ENCODE results near the gene MRFAP1L1. TPM values are rescaled to one million over a fixed set of nuclear protein-coding genes. Genes with fewer than 3 reads are reported as not detected.

MRFAP1L1 gene
- total and polyA plus RNA-seq, 9 of the 15 experiments (the other 6 are each of a cell fraction or from before 2014, with no cell fraction given) = 37.6 to 111 (median 83.8) TPM

GRCh38 chr4:6701371-6701770, 8.3 kb downstream of the MRFAP1L1 start:
- intact Hi-C loops (cut with micrococcal nuclease) = no loop called here
- in situ Hi-C loops (cut with MboI) = no loop called here
- Histone ChIP-seq H3K27me3 (ENCODE audit: control insufficient read depth in 2 of 2, insufficient read depth in 2 of 2, low read length in 2 of 2) (no peaks in the 10 kb centered on the region), H3K4me1 (replicated peaks in 1 of 2; ENCODE audit: control insufficient read depth in 2 of 2, insufficient read depth in 2 of 2, low read length in 2 of 2) (peaks cover 5 to 19% of the 10 kb centered on the region in 2 experiments; a peak in 4 of 5 replicates), H3K4me2 (ENCODE audit: insufficient read depth, low read length) (no peak overlapping the region), H3K79me2 (ENCODE audit: control insufficient read depth, insufficient read depth, low read length) (peaks cover 28% of the 10 kb centered on the region), H3K27ac (ENCODE audit: extremely low read depth, low read depth, low read length) (no peak overlapping the region), H3K4me3 (no peak overlapping the region), H3K36me3 (ENCODE audit: control insufficient read depth, insufficient read depth, low read length) (peaks cover 31% of the 10 kb centered on the region), H3K9me3 (replicated peaks; ENCODE audit: control insufficient read depth, insufficient read depth, low read depth, low read length) (no peaks in the 10 kb centered on the region), H3K9ac (ENCODE audit: insufficient read depth in 1 of 2, low read depth in 2 of 2, low read length in 2 of 2) (no peak overlapping the region), H2AFZ (ENCODE audit: low read depth, low read length) (no peak overlapping the region), H3K9me1 (ENCODE audit: control insufficient read depth, insufficient read depth, low read length) (no peaks in the 10 kb centered on the region), H4K20me1 (replicated peaks; ENCODE audit: control insufficient read depth, insufficient read depth, low read length) (no peaks in the 10 kb centered on the region)
- ChIA-PET POLR2A (interaction anchor here (0.6 to 1.1 kb wide), 3 partner anchors 23 to 411 kb away, joined by 3 read pairs; no protein-coding TSS in a partner anchor), CTCF (ENCODE audit: low intra/inter-chr PET ratio) (no interaction called here)
- peak; percentile 38 to 66 (median 56) for DNase-seq (ENCODE audit: extremely low read depth in 1 of 4, low spot score in 3 of 4)
- BruUV-seq (replicated peaks) = no TSS peak
- ATAC-seq = peak; percentile 73
- peak in 1 of 2 experiments; percentile 24; a peak in 1 of 4 replicates for TF ChIP-seq RAD21 (CRISPR knock-in tag; conservative IDR thresholded peaks at IDR 0.05 in 1 of 2, IDR thresholded peaks at IDR 0.05 in 1 of 2)
- TF ChIP-seq CTCF (IDR thresholded peaks at IDR 0.05 in 2 of 3, conservative IDR thresholded peaks at IDR 0.05 in 1 of 3; ENCODE audit: insufficient read depth in 2 of 3, low read depth in 1 of 3, low read length in 3 of 3) = peak; percentile 51 to 70 (median 68)
- TF ChIP-seq ZBTB33 (CRISPR knock-in tag; IDR thresholded peaks at IDR 0.05) = peak; percentile 72
- TF ChIP-seq CEBPG (CRISPR knock-in tag; IDR thresholded peaks at IDR 0.05) = no peak
- TF ChIP-seq CEBPG (tag; conservative IDR thresholded peaks at IDR 0.05 in 1 of 2, IDR thresholded peaks at IDR 0.05 in 1 of 2) = no peak
- TF ChIP-seq TCF7 (IDR thresholded peaks at IDR 0.05; ENCODE audit: borderline replicate concordance) = no peak
- TF ChIP-seq TFAP4 (CRISPR knock-in tag; IDR thresholded peaks at IDR 0.05; ENCODE audit: borderline replicate concordance) = peak; percentile 37; the same call in 1 of the 2 replicates
- TF ChIP-seq ZBTB49 (CRISPR knock-in tag; IDR thresholded peaks at IDR 0.05; ENCODE audit: borderline replicate concordance) = no peak
- no peak for FAIRE-seq
- 74% methylated on average over 13 of the region's 13 CpGs for WGBS (ENCODE audit: insufficient coverage, low coverage, missing lambda C conversion rate)
